HEK293T (cell line): ENCODE data around the gene CCDC183.

Experiments
- BHLHE40 ChIP-seq: fragments of 450-650 bp; IDR thresholded peaks from 2 replicates; pipeline ENCODE4 v1.6.1; 2016; ENCODE audit warnings: mild to moderate bottlenecking, moderate library complexity, borderline replicate concordance
- ELF4 ChIP-seq: fragments of 450-650 bp; IDR thresholded peaks from 2 replicates; pipeline ENCODE4 v1.6.1; 2017; ENCODE audit warnings: antibody characterized with exemption
- FOXA1 ChIP-seq: fragments of 450-650 bp; IDR thresholded peaks from 2 replicates; pipeline ENCODE4 v1.6.1; 2016; ENCODE audit warnings: mild to moderate bottlenecking
- FOXK2 ChIP-seq: fragments of 450-650 bp; IDR thresholded peaks from 2 replicates; pipeline ENCODE4 v1.6.1; 2016; ENCODE audit warnings: mild to moderate bottlenecking
- HDGF ChIP-seq: fragments of 450-650 bp; IDR thresholded peaks from 2 replicates; pipeline ENCODE4 v1.6.1; 2017; ENCODE audit warnings: antibody characterized with exemption, borderline replicate concordance
- L3MBTL2 ChIP-seq: fragments of 450-650 bp; conservative IDR thresholded peaks from 2 replicates; pipeline ENCODE4 v1.6.1; 2016; ENCODE audit warnings: mild to moderate bottlenecking
- PKNOX1 ChIP-seq: fragments of 450-650 bp; IDR thresholded peaks from 2 replicates; pipeline ENCODE4 v1.6.1; 2016
- SP1 ChIP-seq: fragments of 450-650 bp; IDR thresholded peaks from 2 replicates; pipeline ENCODE4 v1.6.1; 2017
- SUZ12 ChIP-seq: fragments of 450-650 bp; IDR thresholded peaks from 2 replicates; pipeline ENCODE4 v1.6.1; 2016; ENCODE audit warnings: mild to moderate bottlenecking
- TARDBP ChIP-seq: fragments of 450-650 bp; IDR thresholded peaks from 2 replicates; pipeline ENCODE4 v1.6.1; 2016
- ZNF384 ChIP-seq: fragments of 450-650 bp; IDR thresholded peaks from 2 replicates; pipeline ENCODE4 v1.6.1; 2016

GRCh38 chr9:136782452-136782851 is 13.7 kb upstream of the CCDC183 start:
- TF ChIP-seq FOXA1 (no peak), PKNOX1 (no peak), ZNF384 (no peak), BHLHE40 (no peak), L3MBTL2 (no peak), SP1 (no peak), FOXK2 (no peak), TARDBP (no peak), ELF4 (no peak), SUZ12 (no peak), HDGF (no peak)
